ENCODE data around the gene SLC4A9. TPM values are rescaled to one million over a fixed set of nuclear protein-coding genes. Genes with fewer than 3 reads are reported as not detected.
"Not testable (repeated sequence)": the region's sequence is repeated elsewhere in the genome, so short reads cannot be mapped to it uniquely, and the experiment has no call there.

The SLC4A9 gene
- total RNA-seq, 1 experiment from 2014 or later: not detected

DNA sequence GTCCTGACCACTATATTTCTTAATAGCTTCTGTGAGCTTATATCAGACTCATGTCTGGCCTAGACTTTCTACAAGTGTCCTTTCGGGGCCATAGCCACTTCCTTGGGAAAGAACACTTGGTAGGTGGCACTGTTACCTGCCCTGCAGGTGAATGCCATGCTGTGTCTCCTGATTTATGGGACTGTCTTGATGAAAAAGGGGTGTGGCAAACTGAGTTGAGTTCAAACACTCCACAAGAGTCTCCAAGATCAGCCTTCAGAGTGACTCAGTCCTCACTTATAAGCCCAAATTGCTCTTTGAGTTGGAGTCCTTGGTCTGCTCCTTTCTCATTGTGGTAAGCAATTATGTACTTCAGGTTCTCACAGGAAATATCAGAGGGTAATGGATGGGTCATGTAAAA lies 31.7 kb downstream of the SLC4A9 start:
- DNase-seq (ENCODE audit: extremely low read depth, low read depth): no peak

DNA sequence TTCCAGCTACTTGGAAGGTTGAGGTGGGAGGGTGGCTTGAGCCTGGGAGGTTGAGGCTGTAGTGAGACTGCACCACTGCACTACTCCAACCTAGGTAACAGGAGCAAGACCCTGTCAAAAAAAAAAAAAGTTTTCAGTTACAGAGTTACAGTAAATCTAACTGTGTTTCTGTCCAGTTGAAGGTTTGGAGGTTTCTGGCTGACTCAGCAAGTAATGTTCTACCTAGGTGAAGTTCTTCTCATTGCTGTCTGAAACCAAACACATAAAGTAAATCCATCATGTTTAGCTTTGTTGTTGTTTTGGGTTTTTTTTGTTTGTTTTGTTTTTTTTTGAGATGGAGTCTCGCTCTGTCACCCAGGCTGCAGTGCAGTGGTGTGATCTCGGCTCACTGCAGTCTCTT lies 33.7 kb downstream of the SLC4A9 start:
- no peak for DNase-seq (ENCODE audit: extremely low read depth, low read depth)

DNA sequence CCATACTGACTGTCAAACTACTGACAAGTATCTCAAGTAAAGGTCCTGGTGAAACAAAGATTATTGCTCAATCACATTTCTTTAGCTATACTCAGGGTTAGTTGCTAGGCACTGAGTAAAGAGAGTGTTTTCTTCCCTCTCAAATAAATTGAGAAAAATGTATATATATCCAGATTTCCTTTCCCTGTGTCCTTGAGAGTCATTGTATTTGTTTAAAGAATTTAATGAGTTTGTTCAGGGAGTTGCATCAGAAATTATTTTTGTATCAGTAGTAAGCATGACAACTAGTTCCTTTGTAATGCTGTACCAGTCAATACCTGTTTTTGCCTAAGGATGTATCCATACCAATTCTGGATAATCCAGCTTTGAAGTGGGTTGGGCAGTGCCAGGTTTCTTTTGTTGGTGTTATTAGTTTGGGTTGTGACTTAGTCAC lies 38.4 kb downstream of the SLC4A9 start:
- no peak for DNase-seq (ENCODE audit: extremely low read depth, low read depth)

DNA sequence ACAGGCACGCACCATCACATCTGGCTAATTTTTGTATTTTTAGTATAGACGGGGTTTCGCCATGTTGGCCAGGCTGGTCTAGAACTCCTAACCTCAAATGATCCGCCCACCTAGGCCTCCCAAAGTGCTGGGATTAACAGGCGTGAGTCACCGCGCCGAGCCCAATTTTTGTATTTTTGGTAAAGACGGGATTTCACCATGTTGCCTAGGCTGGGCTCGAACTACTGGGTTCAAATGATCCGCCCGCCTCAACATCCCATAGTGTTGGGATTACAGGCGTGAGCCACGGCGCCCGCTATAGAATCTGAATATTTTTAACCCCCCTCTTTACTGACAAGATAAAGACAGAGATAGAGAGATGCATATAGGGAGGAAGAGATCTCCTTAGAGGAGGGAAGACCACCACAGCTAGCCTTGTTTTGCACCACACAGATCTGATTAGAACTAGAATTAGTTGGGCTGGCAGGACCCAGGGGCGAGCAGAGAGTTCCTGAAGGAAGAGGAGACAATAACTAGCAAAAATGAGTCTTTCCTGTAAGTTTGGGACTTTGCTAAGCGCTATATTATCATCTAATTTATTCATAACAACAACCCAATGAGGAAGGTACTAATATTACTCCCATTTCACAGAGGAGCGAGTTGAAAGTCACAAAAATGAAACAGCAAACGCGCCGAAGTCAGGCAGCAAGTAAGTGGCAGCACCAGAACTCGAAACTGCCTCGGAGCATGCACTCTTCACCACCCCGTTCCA lies 40.2 kb downstream of the SLC4A9 start:
- no peak for DNase-seq (ENCODE audit: extremely low read depth, low read depth)

DNA sequence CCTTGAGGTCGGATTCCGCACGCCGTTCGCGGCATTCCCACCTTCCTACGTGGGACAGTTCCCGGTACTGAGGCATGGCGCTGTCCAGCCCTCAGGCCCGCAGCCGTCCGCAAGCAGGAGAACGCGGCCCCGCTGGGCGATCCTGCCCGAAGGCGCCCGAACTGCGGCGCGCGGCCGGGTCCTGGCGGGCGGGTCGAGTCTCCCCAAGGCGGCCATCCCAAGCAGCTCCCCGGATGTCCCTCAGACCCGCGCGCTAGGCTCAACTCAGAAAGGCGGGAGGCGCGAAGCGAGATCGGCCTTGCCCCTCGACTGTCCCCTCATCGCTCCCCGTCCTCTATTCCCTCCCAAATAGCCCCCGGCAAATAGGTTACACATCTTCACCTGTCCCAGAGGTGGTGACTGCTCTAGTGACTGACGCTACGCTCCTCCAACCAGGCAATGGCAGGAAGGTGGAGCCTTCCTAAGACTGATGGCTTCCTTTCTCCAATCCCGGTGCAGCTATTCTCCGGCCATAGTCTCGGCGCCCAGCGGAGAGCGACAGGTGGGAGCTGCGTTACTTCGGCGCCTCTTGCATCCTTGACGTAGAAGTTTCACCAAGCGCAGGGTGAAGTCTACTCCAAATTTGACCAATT lies 40.9 kb downstream of the SLC4A9 start:
- DNase-seq (ENCODE audit: extremely low read depth, low read depth): peak; percentile 97

DNA sequence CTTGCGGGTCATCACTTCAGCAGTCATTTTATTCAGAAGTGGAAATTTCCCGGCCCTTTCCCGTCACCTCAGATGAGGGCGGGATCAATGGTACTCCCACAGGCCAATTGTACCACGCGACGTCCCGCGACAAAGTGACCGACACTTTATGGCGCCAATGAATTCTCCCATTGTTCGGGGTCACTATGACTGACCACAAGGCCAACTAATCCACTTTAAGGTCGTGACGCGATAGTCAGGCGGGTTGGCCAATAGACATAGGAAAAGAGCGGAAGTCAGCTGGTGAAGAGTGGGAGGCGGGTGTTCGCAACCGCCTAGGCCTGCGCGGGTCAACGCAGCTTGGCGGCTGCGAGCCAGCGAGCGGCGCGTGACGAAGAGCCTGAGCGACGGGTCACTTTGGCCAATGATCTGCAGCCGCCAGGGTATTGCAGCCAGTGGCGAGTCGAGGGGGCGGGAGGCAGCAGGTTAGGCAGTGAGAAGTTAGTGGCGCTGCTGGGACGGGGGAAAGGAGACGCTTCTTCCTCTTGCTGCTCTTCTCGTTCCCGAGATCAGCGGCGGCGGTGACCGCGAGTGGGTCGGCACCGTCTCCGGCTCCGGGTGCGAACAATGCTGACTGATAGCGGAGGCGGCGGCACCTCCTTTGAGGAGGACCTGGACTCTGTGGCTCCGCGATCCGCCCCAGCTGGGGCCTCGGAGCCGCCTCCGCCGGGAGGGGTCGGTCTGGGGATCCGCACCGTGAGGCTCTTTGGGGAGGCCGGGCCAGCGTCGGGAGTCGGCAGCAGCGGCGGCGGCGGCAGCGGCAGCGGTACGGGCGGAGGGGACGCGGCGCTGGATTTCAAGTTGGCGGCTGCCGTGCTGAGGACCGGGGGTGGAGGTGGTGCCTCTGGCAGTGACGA lies 41.6 kb downstream of the SLC4A9 start, which contains the start of gene ANKHD1:
ANKHD1 (plus strand) TSS at position 472 of the 896 bp plus-strand sequence; CDS start at position 607, 135 bp downstream.
- DNase-seq (ENCODE audit: extremely low read depth, low read depth): peak; percentile 100

DNA sequence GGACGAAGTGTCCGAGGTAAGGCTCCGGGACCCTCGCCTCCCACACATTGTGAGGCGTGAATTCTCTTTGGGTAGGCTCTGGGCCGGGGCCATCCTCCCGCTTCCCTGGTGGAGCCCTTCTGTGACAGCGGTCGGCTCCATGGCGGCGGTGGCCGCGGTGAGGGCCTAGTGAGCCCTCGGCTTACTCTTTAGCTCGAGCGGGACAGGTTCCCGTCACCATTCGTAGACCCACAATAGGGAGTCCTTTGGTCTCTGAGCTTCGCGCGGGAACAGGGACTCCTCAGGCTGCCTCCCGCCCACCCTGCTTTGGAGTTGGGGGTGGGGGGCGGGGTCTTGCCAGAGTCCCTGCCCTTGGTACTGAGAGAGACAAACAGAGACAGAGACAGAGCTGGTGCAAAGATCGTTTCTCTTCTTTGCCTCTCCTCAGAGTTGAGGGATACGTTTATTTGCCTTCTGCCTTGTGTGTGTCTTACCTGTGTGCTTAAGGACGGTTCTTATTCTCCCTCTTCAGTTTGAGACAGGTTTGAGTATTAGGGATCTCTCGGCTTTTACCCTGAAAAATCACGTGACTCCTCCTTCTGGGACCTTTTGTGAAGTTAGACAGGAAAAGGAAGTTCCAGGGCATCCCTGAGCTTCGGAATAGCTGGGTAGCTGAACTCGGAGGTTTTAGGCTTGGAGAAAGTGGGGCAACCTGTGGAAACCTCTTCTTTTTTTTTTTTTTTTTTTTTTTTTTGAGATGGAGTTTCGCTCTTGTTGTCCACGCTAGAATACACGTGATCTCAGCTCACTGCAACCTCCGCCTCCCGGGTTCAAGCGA lies 42.5 kb downstream of the SLC4A9 start:
- DNase-seq (ENCODE audit: extremely low read depth, low read depth): no peak

DNA sequence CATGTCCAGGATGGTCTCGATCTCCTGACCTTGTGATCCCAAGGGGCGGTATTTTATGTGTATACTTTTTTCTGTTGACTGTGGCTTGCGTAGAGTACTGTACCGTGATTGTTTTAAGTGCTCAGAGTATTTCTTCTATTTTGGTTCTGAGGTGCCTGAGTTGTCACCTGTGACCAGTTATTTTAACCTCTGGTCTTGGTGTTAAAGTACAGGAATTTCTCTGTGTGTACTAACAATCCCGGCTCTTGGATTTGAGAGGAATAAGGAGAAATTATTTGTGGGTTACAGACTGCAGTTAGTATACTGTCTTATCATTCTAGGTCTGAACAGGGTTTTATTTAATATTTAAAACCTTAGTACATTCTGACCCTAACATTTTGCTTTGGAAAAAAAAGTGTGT lies 43.6 kb downstream of the SLC4A9 start:
- DNase-seq (ENCODE audit: extremely low read depth, low read depth): no peak

DNA sequence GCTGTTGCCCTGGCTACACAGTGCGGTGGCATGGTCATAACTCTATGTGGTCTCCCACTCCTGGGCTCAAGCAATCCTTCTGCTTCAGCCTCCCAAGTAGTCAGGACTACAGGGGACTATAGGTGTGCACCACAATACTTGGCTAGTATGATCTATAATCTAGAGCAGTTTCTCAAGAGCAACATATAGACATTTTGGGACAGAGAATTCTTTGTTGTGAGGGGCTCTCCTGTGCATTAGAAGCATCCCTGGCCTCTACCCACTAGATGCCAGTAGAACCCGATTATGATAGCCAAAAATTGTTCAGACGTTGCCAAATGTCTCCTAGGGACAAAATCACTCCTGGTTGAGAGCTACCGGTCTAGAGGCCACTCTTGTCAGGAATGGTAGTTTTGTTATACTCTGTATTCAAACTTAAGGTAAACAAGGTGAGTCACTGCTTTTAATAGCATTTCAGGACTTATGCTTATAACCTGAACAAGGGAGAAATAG lies 48.8 kb downstream of the SLC4A9 start:
- DNase-seq (ENCODE audit: extremely low read depth, low read depth): no peak

DNA sequence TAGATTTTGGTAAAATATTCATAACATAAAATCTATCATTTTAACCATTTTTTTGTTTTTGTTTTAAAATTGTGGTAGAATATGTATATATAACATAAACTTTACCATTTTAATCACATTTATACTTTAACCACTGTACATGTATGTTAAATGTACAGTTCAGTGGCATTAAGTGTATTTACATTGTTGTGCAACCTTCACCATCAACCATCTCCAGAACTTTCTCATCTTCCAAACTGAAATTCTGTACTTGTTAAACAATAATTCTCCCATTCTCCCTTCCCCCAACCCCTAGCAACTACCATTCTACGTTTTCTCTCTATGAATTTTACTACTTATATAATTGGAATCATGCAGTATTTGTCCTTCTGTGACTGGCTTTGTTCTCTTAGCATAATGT lies 53.2 kb downstream of the SLC4A9 start:
- no peak for DNase-seq (ENCODE audit: extremely low read depth, low read depth)

DNA sequence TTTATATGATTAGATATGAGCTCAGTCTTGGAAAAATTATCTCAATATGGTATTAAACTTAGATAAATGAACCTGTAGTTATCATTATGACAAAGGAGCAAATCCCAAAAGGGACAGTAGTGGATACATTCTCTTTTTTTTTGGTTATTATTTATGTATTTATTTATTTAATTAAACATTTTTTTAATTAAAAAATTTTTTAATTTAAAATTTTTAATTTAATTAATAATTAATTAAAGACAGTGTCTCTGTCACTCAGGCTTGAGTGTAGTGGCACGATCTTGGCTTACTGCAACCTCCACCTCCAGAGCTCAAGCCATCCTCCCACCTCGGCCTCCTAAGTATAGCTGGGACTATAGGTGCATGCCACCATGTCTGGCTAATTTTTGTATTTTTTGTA lies 57.2 kb downstream of the SLC4A9 start:
- no peak for DNase-seq (ENCODE audit: extremely low read depth, low read depth)

DNA sequence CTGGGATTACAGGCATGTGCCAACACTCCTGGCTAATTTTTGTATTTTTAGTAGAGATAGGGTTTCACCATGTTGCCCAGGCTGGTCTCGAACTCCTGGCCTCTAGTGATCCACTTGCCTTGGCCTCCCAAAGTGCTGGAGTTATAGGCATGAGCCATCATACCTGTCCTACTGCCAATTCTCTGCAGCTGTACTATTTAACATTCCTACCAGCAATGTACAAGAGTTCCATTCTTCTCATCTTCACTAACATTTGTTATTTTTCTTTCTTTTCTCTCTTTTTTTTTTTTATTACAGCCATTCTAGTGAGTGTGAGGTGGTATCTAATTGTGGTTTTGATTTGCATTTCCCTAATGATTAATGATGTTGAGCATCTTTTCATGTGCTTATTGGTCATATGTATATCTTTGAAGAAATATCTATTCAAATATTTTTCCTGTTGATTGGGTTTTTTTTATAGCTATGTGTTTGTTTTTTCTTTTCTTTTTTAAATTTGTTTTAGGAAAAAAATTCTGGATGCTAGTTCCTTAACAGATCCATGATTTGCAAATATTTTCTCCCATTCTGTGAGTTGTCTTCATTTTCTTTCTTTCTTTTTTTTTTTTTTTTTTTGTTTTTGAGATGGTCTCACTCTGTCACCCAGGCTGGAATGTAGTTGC lies 59.0 kb downstream of the SLC4A9 start:
- DNase-seq (ENCODE audit: extremely low read depth, low read depth): no peak

DNA sequence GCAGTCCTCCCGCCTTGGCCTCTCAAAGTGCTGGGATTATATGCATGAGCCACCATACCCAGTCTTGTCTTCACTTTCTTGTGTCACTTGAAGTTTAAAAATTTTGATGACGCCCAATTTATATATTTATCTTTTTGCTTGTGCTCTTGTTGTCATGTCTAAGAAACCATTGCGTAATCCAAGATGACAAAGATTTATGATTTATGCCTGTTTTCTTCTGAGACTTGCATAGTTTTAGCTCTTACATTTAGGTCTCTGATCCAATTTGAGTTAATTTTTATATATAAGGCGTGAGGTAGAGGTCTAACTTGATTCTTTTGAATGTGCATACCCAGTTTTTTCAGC lies 60.2 kb downstream of the SLC4A9 start:
- no peak for DNase-seq (ENCODE audit: extremely low read depth, low read depth)

DNA sequence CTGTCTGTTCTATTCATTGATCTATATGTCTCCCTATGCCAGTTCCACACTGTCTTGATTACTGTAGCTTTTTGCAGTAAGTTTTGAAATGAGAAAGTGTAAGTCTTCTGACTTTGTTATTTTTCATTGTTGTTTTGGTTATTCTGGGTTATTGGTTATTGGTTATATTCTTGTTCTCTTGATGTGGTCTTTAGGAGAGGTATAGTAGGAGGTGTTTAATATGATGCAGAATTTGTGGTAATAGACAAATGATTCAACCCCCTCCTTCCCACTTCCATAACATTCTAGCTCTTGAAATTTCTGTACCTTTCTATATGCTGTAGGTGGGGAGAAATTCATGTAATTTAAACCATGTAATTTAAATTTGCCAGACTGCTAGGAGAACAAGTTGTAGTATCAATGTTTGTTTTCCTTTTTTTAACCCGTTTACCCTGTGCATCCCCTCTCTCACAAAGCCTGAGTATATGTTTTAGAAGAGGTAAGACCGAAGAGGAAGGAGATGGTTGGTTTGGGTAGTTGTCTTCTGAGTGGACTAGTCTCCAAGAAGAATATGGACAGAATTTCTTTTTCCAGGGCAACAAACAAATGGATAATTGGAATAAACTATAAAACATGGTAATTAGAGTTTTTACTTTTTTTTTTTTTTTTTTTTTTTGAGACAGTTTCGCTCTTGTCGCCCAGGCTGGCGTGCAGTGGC lies 60.8 kb downstream of the SLC4A9 start:
- no peak for DNase-seq (ENCODE audit: extremely low read depth, low read depth)

DNA sequence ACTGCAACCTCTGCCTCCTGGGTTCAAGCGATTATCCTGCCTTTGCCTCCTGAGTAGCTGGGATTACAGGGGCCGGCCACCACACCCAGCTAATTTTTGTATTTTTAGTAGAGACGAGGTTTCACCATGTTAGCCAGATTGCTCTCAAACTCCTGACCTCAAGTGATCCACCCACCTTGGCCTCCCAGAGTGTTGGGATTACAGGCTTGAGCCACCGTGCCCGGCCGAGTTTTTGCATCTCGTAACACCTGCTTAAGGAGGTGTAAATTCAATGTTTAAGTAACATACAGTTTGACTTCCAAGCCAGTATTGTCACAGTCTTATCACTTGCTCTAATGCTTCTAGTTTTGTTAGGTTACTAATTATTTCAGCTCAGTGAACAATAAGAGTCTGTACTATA lies 61.4 kb downstream of the SLC4A9 start:
- not testable (repeated sequence) for DNase-seq (ENCODE audit: extremely low read depth, low read depth)

DNA sequence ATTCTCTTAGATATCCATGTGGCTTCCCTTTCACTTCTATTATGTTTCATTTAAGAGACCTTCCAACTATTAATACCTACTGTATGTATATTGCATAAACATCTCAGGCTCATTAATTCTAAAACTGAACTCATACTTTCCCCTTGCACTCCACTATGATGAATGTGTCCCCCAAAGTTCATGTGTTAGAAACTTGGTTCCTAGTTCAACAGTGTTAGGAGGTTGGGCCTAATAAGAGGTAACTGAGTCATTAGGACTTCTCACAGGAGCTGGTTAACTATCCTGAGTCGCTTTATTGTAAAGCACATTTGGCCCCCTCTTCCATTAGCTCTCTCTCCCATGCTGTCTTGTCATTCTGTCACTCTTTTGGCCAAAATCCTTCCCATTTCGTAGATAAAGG lies 63.6 kb downstream of the SLC4A9 start:
- DNase-seq (ENCODE audit: extremely low read depth, low read depth): no peak

DNA sequence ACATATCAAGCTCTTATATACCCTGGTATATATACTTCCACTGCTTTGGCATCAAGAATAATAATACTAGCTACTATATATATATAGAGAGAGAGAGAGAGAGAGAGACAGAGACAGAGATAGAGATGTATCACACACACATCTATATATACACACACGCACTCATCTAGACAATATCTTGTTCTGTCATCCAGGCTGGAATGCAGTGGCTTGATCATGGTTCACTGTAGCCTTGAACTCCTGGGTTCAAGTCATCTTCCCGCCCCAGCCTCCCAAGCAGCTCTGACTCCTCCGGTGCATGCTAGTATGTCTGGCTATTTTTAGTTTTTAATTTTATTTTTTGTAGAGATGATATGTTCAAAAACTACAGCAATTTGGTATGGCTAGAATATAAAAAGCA lies 64.1 kb downstream of the SLC4A9 start:
- DNase-seq (ENCODE audit: extremely low read depth, low read depth): no peak
